GM18858 (cell line): Measurements from ENCODE around the gene FGF19.

Experiments
- ATAC-seq: cut with Tn5 transposase; IDR thresholded peaks from one replicate; pipeline ENCODE4 v1.9.1; 2021; ENCODE audit not compliant: unreplicated experiment

FGF19 gene

DNA sequence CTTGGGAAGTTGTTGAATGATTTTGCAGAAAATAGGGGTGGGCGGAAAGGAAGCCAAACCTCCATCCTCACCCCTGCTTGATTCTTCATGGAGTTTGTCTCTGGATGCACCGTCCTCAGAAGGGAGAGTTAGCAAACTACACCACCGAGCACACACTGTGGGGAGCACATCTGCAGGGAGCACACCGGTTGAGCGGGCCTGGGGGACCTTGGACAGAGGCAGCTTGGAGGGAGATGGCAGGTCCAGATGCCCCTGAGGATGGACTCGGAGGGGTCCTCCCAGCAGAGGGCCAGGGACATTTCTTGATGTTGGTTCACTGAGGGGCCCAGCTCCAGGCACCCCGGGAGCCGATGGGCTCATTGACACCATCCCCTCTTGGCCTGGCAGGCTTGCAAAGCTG is 15.1 kb upstream of the FGF19 start:
- ATAC-seq: no peak

DNA sequence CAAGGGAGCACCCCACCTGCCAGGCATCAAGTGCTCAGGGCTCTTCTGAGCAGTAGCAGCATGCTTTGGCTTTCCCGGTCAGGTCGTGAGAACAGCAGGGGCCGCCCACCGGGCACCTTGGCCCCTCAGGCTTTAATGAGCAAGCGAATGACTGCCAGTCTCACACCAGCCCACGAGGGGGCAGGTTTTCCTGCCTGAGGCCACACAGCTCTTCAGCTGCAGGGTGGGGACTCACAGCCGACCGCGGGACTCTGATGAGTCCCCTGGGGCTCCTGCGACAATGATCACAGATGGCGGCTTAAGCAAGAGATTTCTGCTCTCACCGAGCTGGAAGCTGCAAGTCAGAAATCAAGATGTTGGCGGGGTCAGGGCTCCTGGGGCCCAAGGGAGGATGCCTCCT is 14.3 kb upstream of the FGF19 start:
- ATAC-seq: no peak

GRCh38 chr11:69716891-69717747 is 13.3 kb upstream of the FGF19 start:
- no peak for ATAC-seq

DNA sequence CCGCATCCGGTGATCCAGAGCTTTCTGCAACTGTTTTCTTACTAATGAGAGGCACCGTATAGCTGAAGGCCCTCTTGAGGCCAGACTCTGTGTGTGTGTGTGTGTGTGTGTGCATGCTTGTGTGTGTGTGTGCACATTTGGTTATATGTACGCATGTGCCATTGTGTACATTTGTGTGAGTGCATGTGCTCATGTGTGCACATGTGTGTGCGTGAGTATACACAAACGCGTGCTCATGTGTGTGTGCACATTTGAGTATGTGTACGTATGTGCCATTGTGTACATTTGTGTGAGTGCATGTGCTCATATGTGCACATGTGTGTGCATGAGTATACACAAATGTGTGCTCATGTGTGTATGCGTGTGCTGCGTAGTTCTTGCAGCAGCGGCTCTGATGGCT is 12.3 kb upstream of the FGF19 start:
- no peak for ATAC-seq

DNA sequence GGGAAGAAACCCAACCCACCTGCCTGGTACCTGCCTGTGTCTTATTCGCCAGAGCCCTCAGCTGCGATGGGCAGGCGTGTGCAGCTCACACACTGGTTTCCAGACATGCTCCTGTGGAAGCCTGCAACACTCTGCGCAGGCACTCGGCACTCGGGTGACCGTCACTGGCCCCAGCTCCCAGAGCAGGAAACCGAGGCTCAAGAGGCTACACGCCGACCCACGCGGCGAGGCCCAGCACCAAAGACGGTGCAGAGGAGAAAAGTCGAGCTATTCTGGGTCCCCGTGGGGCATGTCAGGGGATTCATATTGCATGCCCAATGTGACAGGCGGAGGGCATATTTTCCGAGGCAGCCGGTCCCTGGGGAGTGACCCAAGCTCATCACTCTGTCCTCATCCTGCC is 11.6 kb upstream of the FGF19 start:
- ATAC-seq: no peak

DNA sequence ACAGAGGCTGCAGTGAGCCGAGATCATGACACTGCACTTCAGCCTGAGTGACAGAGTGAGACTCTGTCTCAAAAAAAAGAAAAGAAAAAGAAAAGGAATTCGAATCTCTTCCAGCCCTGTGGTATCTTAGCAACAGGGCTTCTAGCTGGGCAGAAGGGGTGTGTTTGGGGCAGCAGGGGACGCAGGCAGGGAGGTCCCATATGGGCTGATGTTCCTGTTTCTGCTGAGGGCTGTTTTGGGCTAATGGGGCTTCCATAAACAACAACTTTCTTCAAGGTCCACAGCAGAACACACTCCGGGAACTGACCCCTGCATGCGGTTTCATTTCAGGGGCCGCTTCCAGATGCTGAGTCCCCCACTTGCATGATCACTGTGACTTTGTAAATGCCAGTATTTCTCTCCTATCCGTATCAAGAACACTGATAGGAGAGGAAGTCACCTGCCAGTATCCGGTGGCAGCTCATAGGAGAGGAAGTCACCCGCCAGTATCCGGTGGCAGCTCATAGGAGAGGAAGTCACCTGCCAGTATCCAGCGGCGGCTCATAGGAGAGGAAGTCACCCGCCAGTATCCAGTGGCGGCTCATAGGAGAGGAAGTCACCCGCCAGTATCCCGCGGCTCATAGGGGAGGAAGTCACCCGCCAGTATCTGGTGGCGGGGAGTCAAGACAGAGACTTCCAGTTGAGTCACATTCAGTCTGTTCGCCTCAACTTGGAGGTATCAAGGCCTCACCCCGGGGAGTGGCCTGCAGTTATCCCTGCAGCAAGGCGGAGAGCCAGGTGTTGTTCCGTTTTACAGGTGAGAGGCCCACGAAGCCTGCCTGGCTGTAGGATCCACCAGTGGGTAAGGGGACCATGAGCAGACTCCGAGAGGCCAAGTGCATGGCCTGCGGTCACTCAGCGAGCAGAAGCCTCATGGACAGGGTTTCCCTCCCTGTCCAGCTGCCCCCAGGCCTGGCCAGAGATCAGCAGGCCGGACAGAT is 8.3 kb upstream of the FGF19 start:
- ATAC-seq: no peak

GRCh38 chr11:69708736-69709401 is 5.0 kb upstream of the FGF19 start:
- ATAC-seq: no peak

DNA sequence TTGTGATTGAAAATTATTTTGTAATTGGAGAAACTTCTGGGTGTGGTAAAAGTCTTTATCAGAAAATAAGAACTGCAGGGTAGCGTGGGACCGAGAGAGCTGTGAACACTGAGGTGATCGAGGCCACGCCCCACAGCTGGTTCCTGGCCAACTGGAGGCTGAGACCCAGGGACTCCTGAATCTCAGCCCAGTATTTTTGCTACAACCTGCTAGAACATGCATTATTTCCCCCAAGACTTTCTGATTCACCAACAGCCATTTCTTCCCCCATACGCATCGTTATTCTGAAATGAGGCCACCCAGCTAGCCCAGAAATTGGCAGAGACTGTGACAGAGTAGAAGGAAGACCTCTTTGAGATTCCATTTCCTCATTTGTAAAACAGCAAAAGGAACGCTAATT is 3.4 kb upstream of the FGF19 start:
- ATAC-seq: no peak

GRCh38 chr11:69705901-69706787 is 2.3 kb upstream of the FGF19 start:
- ATAC-seq: no peak

GRCh38 chr11:69705351-69705811 is 1.6 kb upstream of the FGF19 start:
- no peak for ATAC-seq

GRCh38 chr11:69704508-69705253 is 859 bp upstream of the FGF19 start:
- no peak for ATAC-seq

DNA sequence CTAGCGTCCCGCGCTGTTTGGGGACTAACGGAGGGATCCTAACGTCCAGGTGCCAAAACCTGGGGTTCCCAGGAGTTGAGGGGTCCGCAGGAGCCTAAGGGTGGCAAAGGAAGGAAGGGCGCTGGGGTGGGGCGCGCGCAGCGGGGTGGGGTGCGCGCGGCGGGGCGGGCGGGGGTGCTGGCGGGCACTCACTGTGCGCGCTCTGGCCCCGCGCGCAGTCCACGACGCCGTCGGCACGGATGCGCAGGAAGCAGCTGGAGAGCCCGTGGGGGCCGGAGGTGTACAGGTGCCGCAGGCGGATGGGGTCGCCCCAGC is 412 bp downstream of the FGF19 start:
- no peak for ATAC-seq

- ATAC-seq: no peak
Measured at GRCh38 chr11:69702769-69703452, 911 bp downstream of the FGF19 start.

DNA sequence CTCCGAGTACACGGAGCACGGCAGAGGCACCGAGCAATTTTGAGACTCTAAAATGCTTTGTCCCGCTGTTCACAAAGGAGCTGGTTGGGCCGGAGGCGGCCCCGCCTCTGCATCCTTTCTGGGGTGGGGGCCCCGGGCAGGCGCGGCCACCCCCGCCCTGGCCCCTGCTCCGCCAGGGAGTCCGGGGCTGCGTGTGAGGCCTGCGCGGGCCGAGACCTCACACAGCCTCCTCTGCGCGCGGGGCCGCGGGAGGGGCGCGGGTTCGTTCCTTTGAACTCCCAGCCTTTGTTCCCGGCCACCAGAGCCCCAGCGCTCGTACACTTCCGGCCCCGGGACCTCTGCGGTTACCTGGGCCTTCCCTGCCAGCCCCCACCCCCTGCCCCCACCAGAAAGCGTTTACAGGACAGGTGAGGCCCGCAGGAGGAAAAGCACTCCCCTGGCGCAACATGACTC is 1.6 kb downstream of the FGF19 start:
- no peak for ATAC-seq

DNA sequence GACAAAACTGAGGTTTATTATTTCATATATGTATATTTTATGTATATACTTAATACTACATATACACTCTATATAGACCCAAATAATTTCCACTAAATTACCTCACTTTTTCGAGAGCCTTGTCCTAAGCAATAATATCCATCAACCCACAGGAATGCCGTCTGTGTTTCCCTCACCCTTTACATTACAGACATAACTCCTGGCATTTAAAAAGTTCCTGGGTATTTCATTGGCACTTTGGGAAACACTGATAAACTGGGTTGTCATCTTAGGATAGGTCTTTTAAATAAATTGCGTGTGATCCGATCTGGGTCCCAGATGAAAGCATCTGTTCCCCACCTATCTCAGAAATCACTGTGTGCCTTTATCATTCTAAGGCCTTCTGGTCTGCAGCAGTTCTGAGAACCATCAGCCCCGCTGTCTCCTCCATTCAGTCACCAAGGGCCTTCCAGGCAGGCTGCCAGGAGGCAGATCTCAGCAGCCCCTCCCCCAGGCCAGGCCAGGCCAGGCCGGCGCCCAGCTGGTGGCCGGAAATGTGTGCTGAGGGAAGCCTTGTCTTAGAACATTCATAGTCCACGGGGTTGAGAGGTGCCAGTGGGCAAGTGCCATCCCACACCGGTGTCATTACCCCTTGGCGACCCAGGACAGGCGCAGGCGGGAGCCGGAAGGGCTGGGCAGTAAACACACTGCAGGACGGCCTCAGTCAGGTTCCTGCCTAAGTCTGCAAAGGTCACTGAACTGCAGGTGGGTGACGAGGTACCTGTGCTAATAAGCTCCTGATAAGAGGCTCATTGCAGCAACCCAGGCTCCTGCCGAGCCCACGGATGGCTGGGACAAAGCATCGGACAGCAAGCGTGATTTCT is 3.3 kb downstream of the FGF19 start:
- ATAC-seq: no peak

GRCh38 chr11:69699213-69699612 is 4.6 kb downstream of the FGF19 start:
- no peak for ATAC-seq

DNA sequence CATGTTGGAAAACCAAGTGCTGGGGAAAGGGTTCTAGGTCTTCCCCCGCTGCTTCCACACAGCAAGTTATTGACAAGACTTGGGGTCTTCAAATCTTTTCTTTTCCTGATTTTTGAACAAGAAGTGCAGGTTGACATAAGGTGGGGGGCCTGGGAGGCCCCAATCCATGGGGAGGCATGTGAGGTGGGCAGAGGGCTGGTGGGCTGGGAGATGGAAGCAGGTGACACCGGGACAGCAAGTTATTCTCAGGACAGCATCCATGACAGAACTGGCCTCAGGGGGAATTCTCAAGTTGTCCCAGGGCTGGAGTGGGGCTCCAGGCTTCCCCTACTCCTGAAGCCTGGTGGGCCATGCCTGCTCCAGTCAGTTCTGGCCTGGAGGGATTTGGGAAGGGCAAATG is 5.5 kb downstream of the FGF19 start:
- ATAC-seq: no peak

- ATAC-seq: no peak
Measured at GRCh38 chr11:69697861-69698260, 6.0 kb downstream of the FGF19 start.
